ENCODE measurements around the gene RNF145. TPM values are rescaled to one million over a fixed set of nuclear protein-coding genes. Genes with fewer than 3 reads are reported as not detected.
A peak's percentile ranks its signal among the peaks of the same experiment; 100 is the strongest.

Gene RNF145, protein sequence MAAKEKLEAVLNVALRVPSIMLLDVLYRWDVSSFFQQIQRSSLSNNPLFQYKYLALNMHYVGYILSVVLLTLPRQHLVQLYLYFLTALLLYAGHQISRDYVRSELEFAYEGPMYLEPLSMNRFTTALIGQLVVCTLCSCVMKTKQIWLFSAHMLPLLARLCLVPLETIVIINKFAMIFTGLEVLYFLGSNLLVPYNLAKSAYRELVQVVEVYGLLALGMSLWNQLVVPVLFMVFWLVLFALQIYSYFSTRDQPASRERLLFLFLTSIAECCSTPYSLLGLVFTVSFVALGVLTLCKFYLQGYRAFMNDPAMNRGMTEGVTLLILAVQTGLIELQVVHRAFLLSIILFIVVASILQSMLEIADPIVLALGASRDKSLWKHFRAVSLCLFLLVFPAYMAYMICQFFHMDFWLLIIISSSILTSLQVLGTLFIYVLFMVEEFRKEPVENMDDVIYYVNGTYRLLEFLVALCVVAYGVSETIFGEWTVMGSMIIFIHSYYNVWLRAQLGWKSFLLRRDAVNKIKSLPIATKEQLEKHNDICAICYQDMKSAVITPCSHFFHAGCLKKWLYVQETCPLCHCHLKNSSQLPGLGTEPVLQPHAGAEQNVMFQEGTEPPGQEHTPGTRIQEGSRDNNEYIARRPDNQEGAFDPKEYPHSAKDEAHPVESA
- total RNA-seq, result 100 to 1,000 TPM in 1 of 2 donors, 10 to 100 TPM in 1; 88.7 to 116 TPM

DNA sequence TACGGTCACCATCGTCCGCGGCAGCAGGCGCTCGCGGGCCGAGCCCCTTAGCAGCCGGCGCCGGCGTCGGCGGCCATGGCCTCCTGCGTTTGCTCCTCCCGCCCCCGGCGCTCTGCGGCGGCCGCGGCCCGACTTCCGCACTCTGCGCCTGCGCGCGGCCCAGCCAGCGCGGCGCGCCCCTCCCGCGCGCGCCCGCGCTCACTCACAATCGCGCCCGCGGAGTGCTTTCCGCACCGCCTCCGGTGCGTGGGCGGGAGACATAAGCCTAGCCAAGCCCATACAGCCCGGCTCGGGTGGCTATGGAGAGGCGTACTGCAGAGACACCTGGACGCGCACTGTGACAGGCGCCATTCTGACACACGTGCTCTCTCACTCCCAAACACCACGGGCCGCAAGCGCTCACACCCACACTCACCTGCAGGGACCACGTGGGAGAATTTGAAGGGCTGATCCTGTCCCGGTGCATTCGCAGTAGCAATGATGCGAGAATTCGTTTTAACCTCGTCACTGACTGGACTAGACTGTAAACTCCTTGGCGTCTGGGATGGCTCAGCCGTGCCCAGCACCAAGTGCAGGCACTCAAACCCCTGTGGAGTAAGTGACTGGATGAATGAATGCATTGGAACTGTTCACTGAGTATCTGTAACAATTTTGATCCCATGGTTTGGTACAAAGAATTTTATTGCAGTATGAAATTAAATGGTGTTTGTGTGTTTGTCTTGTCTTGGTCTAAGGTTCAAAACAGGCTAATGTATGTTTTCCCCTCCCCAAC is at the start of gene RNF145:
RNF145 (minus strand) TSS at position 116 of the 772 bp plus-strand sequence. CDS start 5,936 bp downstream, outside the sequence.
- Mint-ChIP-seq H3K36me3 (ENCODE audit: insufficient read depth in 2 of 2) (peaks cover 19 to 20% of the 10 kb centered on the region in 2 donors), H3K4me3 (peak within 1 kb of the TSS; percentile 97 to 99), H3K9me3 (no peaks in the 10 kb centered on the region), H3K27me3 (ENCODE audit: low read depth) (no peaks in the 10 kb centered on the region), H3K4me1 (ENCODE audit: low read depth) (peaks cover 53% of the 10 kb centered on the region), H3K27ac (peak within 1 kb of the TSS; percentile 100)
- DNase-seq (peak; percentile 94), ATAC-seq (replicated peaks in 1 of 2) (peak; percentile 77 to 78)

GRCh38 chr5:159258361-159258760 is 49.0 kb upstream of the RNF145 start:
- ATAC-seq (replicated peaks in 1 of 2) (no peak), DNase-seq (no peak)
- peaks cover 3 to 4% of the 10 kb centered on the region in 2 donors for H3K36me3 Mint-ChIP-seq (ENCODE audit: insufficient read depth in 2 of 2)
- H3K4me1 Mint-ChIP-seq (ENCODE audit: low read depth), result peaks cover 20% of the 10 kb centered on the region
- no peaks in the 10 kb centered on the region for H3K27me3 Mint-ChIP-seq (ENCODE audit: low read depth)
- no peak overlapping the region for H3K4me3 Mint-ChIP-seq
- H3K27ac Mint-ChIP-seq, result no peak overlapping the region
- peaks cover 0 to 2% of the 10 kb centered on the region in 2 donors for H3K9me3 Mint-ChIP-seq

GRCh38 chr5:159257629-159258283 is 48.4 kb upstream of the RNF145 start:
- no peak overlapping the region for H3K27ac Mint-ChIP-seq
- DNase-seq, result no peak
- H3K4me1 Mint-ChIP-seq (ENCODE audit: low read depth), result peaks cover 18% of the 10 kb centered on the region

DNA sequence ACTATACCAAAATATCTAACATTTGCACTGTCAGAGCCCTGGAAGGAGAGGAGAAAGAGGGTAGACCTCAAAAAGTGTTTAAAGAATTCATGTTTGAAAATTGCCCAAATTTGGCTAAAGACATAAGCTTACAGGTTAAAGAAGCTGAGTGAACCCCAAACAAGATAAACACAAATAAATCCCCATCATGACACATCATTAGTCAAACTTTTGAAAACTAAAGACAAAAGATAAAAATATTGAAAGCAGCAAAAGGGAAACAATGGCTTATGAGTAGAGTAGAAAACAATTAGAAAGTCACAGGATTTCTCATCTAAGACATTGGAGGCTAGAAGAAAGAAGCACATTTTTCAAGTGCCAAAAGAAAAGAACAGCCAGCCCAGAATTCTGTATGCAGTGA is 47.7 kb upstream of the RNF145 start:
- no peaks in the 10 kb centered on the region for H3K36me3 Mint-ChIP-seq (ENCODE audit: insufficient read depth in 2 of 2)
- peaks cover 11% of the 10 kb centered on the region for H3K4me1 Mint-ChIP-seq (ENCODE audit: low read depth)
- peaks cover 0 to 2% of the 10 kb centered on the region in 2 donors for H3K9me3 Mint-ChIP-seq
- ATAC-seq (replicated peaks in 1 of 2) (no peak), DNase-seq (no peak)
- no peak overlapping the region for H3K4me3 Mint-ChIP-seq
- peak overlapping the region; percentile 17 for H3K27ac Mint-ChIP-seq
- H3K27me3 Mint-ChIP-seq (ENCODE audit: low read depth), result no peaks in the 10 kb centered on the region

More at GRCh38 chr5:159257629-159258283, 48.4 kb upstream of the RNF145 start:
- H3K36me3 Mint-ChIP-seq (ENCODE audit: insufficient read depth in 2 of 2), result peaks cover 2 to 3% of the 10 kb centered on the region in 2 donors
- no peak for ATAC-seq (replicated peaks in 1 of 2)
- H3K4me3 Mint-ChIP-seq, result no peak overlapping the region
- peaks cover 0 to 2% of the 10 kb centered on the region in 2 donors for H3K9me3 Mint-ChIP-seq
- no peaks in the 10 kb centered on the region for H3K27me3 Mint-ChIP-seq (ENCODE audit: low read depth)

DNA sequence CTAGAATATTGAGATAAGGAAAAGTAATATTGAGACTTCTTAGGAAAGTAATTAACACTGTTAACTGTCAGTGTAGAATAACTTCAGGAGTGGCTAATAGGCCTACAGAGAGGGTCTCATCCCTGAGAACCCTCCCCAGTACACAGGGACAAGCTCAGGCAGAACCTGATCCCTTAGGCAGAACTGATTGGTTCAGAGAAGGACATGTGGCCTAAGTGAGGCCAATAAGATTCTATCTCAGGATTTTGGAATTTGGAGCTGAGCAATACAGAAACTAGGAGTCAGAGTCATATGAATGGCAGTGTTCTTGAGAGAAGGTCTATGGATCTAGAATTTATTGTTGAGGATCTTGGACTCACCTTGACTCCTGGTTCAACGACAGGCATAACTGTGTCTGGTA is 42.8 kb upstream of the RNF145 start:
- H3K4me3 Mint-ChIP-seq, result no peak overlapping the region
- no peak for ATAC-seq (replicated peaks in 1 of 2)
- H3K27me3 Mint-ChIP-seq (ENCODE audit: low read depth), result no peaks in the 10 kb centered on the region
- H3K9me3 Mint-ChIP-seq, result no peaks in the 10 kb centered on the region
- DNase-seq, result no peak
- no peaks in the 10 kb centered on the region for H3K4me1 Mint-ChIP-seq (ENCODE audit: low read depth)
- H3K36me3 Mint-ChIP-seq (ENCODE audit: insufficient read depth in 2 of 2), result no peaks in the 10 kb centered on the region
- H3K27ac Mint-ChIP-seq, result no peak overlapping the region

DNA sequence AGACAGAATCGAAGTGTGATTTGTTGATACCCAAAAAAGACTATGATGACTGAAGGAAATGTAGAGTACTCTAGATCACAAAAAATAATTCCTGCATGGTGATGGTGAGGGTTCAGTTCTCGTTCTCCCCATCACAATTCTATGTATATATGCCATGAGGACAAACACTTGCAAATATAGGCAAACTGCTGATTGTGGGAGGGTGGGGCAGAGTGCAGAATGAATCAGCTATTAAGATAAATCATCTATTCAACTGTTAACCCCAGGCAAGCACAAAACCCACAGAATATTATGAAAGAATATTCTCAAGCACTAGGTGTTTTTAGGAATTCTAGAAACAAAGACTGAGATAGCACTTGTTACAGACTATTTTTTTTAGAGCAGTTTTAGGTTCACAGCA is 39.8 kb upstream of the RNF145 start:
- Mint-ChIP-seq H3K4me3 (no peak overlapping the region), H3K4me1 (ENCODE audit: low read depth) (peaks cover 11% of the 10 kb centered on the region), H3K9me3 (no peaks in the 10 kb centered on the region), H3K27me3 (ENCODE audit: low read depth) (peaks cover 5% of the 10 kb centered on the region), H3K27ac (no peak overlapping the region), H3K36me3 (ENCODE audit: insufficient read depth in 2 of 2) (no peaks in the 10 kb centered on the region)
- DNase-seq (no peak), ATAC-seq (replicated peaks in 1 of 2) (no peak)

- Mint-ChIP-seq H3K9me3 (no peaks in the 10 kb centered on the region), H3K27me3 (ENCODE audit: low read depth) (peaks cover 5% of the 10 kb centered on the region), H3K4me1 (ENCODE audit: low read depth) (peaks cover 40% of the 10 kb centered on the region), H3K36me3 (ENCODE audit: insufficient read depth in 2 of 2) (no peaks in the 10 kb centered on the region), H3K27ac (no peak overlapping the region), H3K4me3 (no peak overlapping the region)
- no peak for ATAC-seq (replicated peaks in 1 of 2)
- DNase-seq, result no peak
Observed at GRCh38 chr5:159244890-159245289, 35.5 kb upstream of the RNF145 start.

DNA sequence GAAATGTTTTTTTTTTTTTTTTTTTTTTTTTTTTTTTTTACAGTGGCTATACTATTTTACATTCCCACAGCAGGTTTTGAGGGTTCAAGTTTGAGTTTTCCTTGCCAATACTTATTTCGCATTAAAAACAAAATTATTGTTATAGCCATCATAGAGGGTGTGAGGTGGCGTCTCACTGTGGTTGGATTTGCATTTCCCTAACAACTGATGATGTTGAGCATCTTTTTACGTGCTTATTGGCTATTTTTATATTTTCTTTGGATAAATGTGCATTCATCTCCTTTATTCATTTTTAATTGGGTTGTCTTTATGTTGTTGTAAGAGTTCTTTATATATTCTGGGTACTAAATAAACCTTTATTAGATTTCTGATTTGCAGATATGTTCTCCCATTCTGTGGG is 34.8 kb upstream of the RNF145 start:
- Mint-ChIP-seq H3K36me3 (ENCODE audit: insufficient read depth in 2 of 2) (no peaks in the 10 kb centered on the region), H3K27ac (no peak overlapping the region), H3K9me3 (no peaks in the 10 kb centered on the region), H3K4me3 (no peak overlapping the region), H3K27me3 (ENCODE audit: low read depth) (peaks cover 5% of the 10 kb centered on the region), H3K4me1 (ENCODE audit: low read depth) (peaks cover 43% of the 10 kb centered on the region)
- no peak for DNase-seq
- ATAC-seq (replicated peaks in 1 of 2), result no peak

- no peak overlapping the region for H3K4me3 Mint-ChIP-seq
- H3K9me3 Mint-ChIP-seq, result no peaks in the 10 kb centered on the region
- H3K27ac Mint-ChIP-seq, result no peak overlapping the region
- H3K27me3 Mint-ChIP-seq (ENCODE audit: low read depth), result peaks cover 5% of the 10 kb centered on the region
- no peaks in the 10 kb centered on the region for H3K36me3 Mint-ChIP-seq (ENCODE audit: insufficient read depth in 2 of 2)
- no peak for DNase-seq
- ATAC-seq (replicated peaks in 1 of 2), result no peak
- H3K4me1 Mint-ChIP-seq (ENCODE audit: low read depth), result peaks cover 43% of the 10 kb centered on the region
Observed at GRCh38 chr5:159243385-159243784, 34.0 kb upstream of the RNF145 start.

DNA sequence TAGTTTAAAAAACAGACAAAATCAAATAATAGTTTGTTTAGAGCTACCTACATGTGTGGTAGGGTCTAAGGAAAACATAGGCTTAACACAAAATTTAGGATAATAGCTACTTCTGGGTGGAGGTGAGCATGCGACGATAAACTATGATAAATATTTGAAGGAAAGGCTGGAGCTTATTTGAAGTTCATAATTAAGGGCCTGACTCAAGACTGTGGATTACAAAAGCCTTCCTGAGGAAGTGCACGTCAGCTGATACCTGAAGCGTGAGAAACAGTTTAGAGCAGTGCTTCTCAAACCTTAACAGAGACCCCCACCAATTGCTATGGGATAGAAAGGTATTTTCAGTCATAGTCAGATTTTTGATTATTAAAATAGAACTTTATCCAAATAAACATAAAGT is 33.3 kb upstream of the RNF145 start:
- Mint-ChIP-seq H3K4me1 (ENCODE audit: low read depth) (peaks cover 43% of the 10 kb centered on the region), H3K4me3 (peak overlapping the region in 1 of 2 donors; percentile 58), H3K27ac (peak overlapping the region; percentile 50), H3K27me3 (ENCODE audit: low read depth) (peaks cover 5% of the 10 kb centered on the region), H3K9me3 (no peaks in the 10 kb centered on the region), H3K36me3 (ENCODE audit: insufficient read depth in 2 of 2) (no peaks in the 10 kb centered on the region)
- ATAC-seq (replicated peaks in 1 of 2) (no peak), DNase-seq (no peak)

DNA sequence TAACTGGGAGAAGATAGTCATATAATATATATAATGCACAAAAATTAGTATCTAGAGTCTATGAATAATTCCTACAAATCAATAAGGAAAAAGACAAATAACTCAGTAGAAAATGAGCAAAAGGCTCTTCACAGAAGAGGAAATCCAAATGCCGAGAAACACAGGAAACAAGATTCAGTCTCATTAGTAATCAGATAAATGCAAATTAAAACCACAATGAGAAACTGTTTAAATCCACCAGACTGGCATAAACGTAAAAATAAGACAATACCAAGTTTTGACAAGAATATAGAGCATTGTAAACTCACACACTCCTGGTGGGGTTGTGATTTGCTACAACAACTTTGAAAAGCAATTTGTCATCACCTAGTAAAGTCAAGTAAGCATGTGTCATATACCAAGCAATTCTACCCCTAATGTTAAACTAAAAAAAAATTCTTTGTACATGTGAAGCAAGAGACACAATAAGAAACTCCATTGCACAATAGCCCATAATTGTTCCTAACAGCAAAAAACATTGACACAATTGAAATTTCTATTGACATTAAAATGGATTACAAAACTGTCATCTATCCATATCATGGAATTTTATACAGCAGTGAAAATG is 32.7 kb upstream of the RNF145 start:
- Mint-ChIP-seq H3K27me3 (ENCODE audit: low read depth) (peaks cover 5% of the 10 kb centered on the region), H3K36me3 (ENCODE audit: insufficient read depth in 2 of 2) (no peaks in the 10 kb centered on the region), H3K9me3 (no peaks in the 10 kb centered on the region), H3K27ac (peak overlapping the region; percentile 33), H3K4me1 (ENCODE audit: low read depth) (peaks cover 43% of the 10 kb centered on the region), H3K4me3 (peak overlapping the region; percentile 22 to 58)
- DNase-seq (no peak), ATAC-seq (replicated peaks in 1 of 2) (peak; percentile 45 to 55)

GRCh38 chr5:159240301-159240870 is 31.0 kb upstream of the RNF145 start:
- Mint-ChIP-seq H3K4me3 (peak overlapping the region; percentile 23 to 47), H3K36me3 (ENCODE audit: insufficient read depth in 2 of 2) (no peaks in the 10 kb centered on the region), H3K9me3 (no peaks in the 10 kb centered on the region), H3K27ac (no peak overlapping the region), H3K27me3 (ENCODE audit: low read depth) (no peaks in the 10 kb centered on the region), H3K4me1 (ENCODE audit: low read depth) (peaks cover 43% of the 10 kb centered on the region)
- ATAC-seq (replicated peaks in 1 of 2), result peak; percentile 91 to 92
- peak in 1 of 2 donors; percentile 18 for DNase-seq
